ENCODE data around the gene SMAD4. TPM values are rescaled to one million over a fixed set of nuclear protein-coding genes. Genes with fewer than 3 reads are reported as not detected.
A peak's percentile ranks its signal among the peaks of the same experiment; 100 is the strongest.

The SMAD4 gene
- total RNA-seq, 4 donors from 2014 or later = 113 to 168 (median 130) TPM

GRCh38 chr18:51038110-51038509 lies 8.1 kb downstream of the SMAD4 start:
- intact Hi-C loops (cut with DNase I) = no loop called here
- Histone ChIP-seq H3K36me3 (peaks cover 0 to 5% (median 0%) of the 10 kb centered on the region in 4 donors), H3K27me3 (no peaks in the 10 kb centered on the region), H3K27ac (replicated peaks in 1 of 4) (peak overlapping the region in 1 of 4 donors; percentile 9), H3K4me1 (peaks cover 93 to 100% (median 99%) of the 10 kb centered on the region in 4 donors), H3K4me3 (peak overlapping the region in 1 of 4 donors; percentile 8), H3K9me3 (no peaks in the 10 kb centered on the region)
- no peak for TF ChIP-seq POLR2A (IDR thresholded peaks at IDR 0.05; ENCODE audit: low read depth)
- no peak for TF ChIP-seq POLR2AphosphoS5 (IDR thresholded peaks at IDR 0.05)
- no peak for TF ChIP-seq EP300 (IDR thresholded peaks at IDR 0.05)
- 52% methylated on average over 6 of the region's 6 CpGs for WGBS
- DNase-seq (ENCODE audit: extremely low spot score) = no peak

- TF ChIP-seq POLR2A (IDR thresholded peaks at IDR 0.05; ENCODE audit: low read depth) (no peak), POLR2AphosphoS5 (IDR thresholded peaks at IDR 0.05) (no peak), CTCF (IDR thresholded peaks at IDR 0.05) (no peak), EP300 (IDR thresholded peaks at IDR 0.05) (no peak)
- Histone ChIP-seq H3K27me3 (no peaks in the 10 kb centered on the region), H3K4me1 (peaks cover 81 to 100% (median 98%) of the 10 kb centered on the region in 4 donors), H3K9me3 (no peaks in the 10 kb centered on the region), H3K36me3 (peaks cover 0 to under 1% (median 0%) of the 10 kb centered on the region in 4 donors), H3K27ac (replicated peaks in 1 of 4) (no peak overlapping the region), H3K4me3 (peak overlapping the region in 1 of 4 donors; percentile 0)
- 36% methylated on average over 8 of the region's 8 CpGs for WGBS
- intact Hi-C loops (cut with DNase I) = no loop called here
- DNase-seq (ENCODE audit: extremely low spot score) = no peak
Observed at GRCh38 chr18:51039138-51040112, 9.4 kb downstream of the SMAD4 start.

GRCh38 chr18:51041677-51042352 lies 11.8 kb downstream of the SMAD4 start:
- 98% methylated on average over 3 of the region's 3 CpGs for WGBS
- intact Hi-C loops (cut with DNase I) = no loop called here

GRCh38 chr18:51044928-51045585 lies 15.0 kb downstream of the SMAD4 start:
- H3K4me1 ChIP-seq = peaks cover 46 to 74% (median 68%) of the 10 kb centered on the region in 4 donors
- intact Hi-C loops (cut with DNase I) = no loop called here
- H3K9me3 ChIP-seq = no peaks in the 10 kb centered on the region
- no peak overlapping the region for H3K27ac ChIP-seq (replicated peaks in 1 of 4)
- H3K27me3 ChIP-seq = no peaks in the 10 kb centered on the region
- TF ChIP-seq EP300 (IDR thresholded peaks at IDR 0.05) (no peak), CTCF (IDR thresholded peaks at IDR 0.05) (no peak), POLR2A (IDR thresholded peaks at IDR 0.05; ENCODE audit: low read depth) (no peak), POLR2AphosphoS5 (IDR thresholded peaks at IDR 0.05) (no peak)
- no peak for DNase-seq (ENCODE audit: extremely low spot score)
- 25% methylated on average over 2 of the region's 2 CpGs for WGBS
- no peak overlapping the region for H3K4me3 ChIP-seq
- peaks cover 3 to 30% (median 17%) of the 10 kb centered on the region in 4 donors for H3K36me3 ChIP-seq

More at GRCh38 chr18:51041677-51042352, 11.8 kb downstream of the SMAD4 start:
- Histone ChIP-seq H3K4me1 (peaks cover 79 to 99% (median 98%) of the 10 kb centered on the region in 4 donors), H3K4me3 (no peak overlapping the region), H3K27ac (replicated peaks in 1 of 4) (no peak overlapping the region), H3K9me3 (no peaks in the 10 kb centered on the region), H3K36me3 (no peaks in the 10 kb centered on the region), H3K27me3 (no peaks in the 10 kb centered on the region)
- no peak for TF ChIP-seq POLR2AphosphoS5 (IDR thresholded peaks at IDR 0.05)
- TF ChIP-seq POLR2A (IDR thresholded peaks at IDR 0.05; ENCODE audit: low read depth) = no peak
- no peak for TF ChIP-seq CTCF (IDR thresholded peaks at IDR 0.05)
- TF ChIP-seq EP300 (IDR thresholded peaks at IDR 0.05) = no peak
- DNase-seq (ENCODE audit: extremely low spot score) = no peak

Measured in esophagus muscularis mucosa (tissue), 4 donors.